ENCODE data around the gene POLR2H.
A peak's percentile ranks its signal among the peaks of the same experiment; 100 is the strongest.
"Not testable (repeated sequence)": the region's sequence is repeated elsewhere in the genome, so short reads cannot be mapped to it uniquely, and the experiment has no call there.

The POLR2H gene

DNA sequence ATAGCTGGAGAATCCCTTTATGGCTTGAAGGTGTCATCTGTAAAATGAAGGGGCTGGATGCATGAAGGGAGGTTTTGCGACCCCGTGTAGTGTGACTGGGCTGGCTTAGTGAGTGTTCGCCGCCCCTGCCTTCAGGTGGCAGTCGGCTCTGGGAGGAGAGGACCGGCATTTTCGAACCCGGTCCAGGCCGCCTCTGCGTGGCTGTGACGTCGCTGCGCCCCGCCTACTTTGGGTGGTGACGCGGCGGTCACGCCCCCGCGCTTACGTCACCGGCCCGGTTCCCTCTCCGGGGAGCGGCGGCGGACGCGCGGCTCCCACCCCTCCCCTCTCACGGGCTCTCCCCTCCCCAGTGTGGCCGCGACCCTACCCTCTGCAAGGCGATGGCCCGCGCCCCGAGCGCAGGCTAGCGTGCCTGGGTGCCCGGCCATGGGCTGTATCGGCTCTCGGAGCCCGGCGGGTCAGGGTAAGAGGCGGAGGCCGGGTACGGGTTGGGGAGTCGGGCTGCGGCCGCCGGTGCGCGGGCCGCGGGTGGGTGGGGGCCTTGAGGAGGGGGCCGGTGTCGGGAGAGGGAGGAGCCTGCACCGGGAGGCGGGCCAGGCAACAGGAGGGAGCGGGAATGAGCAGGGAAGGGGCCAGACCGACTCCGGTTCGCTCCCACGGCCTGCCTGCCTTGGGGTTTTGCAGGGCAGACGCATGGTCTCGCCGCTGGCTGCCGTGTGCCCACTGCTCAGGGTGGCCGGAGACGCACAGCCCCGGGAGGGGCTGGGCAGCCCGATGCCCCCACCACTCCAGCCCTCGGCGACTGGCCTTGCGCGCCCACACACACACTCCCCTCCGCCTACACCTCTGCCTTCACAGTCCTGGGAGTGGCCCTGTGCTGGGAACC is 25.6 kb upstream of the POLR2H start:
- DNase-seq: peak; percentile 84

DNA sequence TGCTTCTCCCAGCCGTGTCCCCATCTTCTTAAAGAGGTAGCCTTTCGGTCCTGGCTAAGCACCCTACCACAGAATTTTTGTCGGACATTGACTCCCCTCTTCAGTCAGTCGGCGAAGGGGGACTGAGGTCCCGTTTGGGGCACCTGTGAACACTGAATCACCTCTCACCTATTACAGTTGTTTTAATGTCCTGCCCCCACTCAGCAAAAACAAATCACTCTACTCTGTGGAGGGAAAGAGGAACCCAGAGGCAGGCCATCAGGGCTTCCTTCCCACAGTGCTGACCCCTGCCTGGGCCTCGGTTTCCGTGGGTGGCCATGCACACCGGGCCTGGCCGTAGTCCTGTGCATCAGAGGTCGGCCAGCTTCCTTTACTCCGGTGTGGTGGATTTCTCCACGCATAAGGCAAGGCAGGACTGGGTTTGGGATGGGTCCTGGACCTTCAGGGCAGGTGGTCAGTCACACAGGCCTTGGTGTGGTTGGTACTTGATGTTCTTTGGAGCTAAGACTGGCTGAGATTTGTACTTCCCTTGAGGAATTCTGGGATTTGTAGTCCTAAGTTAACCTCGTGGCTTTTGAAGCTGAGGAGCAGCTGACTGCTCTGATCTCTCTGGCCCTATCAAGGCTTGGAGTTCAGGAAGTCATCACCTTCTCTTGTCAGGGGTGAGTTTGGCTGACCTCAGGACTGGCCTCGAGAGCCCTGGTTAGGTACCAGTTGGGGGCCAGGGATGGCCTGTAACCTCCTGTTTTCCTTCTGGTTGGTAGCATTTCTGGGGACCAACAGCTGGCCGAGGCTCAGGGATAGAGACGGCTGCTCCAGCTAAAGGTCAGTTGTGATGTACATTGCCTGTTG is 24.7 kb upstream of the POLR2H start:
- DNase-seq: no peak

DNA sequence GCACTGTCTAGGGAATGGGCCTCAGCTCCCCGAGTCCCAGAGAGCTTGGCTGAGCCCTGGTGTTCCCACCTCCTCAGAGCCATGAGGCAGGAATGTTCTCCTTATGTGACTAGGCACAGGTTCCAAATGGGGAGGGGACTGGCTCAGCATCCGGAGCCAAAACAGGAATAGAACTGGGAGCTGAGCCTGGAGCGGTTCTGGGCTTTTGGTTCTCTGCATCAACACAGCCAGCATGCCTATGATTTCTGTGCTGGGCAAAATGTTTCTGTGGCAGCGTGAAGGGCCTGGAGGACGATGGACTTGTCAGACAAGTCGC is 24.2 kb upstream of the POLR2H start, which contains the start of gene FAM131A:
Gene FAM131A, plus strand, starts transcription at position 202 of the 316 bp plus-strand sequence. Its CDS starts 31 bp downstream, at position 233.
- no peak for DNase-seq

DNA sequence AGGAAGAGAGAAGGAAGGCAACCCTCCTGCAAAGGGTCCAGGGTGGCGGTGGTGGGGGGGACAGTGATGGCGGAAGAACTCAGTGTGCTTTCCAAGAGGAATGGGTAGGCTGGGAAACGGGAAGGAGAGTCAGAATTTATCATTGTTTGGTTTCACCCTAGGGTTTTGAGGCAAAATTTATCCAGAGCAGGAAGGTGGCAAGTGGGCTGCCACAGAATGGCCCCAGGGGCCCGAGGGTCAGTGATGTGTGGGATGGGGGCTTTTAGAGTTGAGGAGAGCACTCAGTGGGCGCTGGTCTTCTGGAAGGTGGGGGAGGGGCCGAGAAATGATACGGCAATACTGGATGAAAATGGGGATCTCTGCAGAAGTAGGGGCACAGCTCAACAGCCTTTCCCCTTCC is 23.5 kb upstream of the POLR2H start:
- no peak for DNase-seq

DNA sequence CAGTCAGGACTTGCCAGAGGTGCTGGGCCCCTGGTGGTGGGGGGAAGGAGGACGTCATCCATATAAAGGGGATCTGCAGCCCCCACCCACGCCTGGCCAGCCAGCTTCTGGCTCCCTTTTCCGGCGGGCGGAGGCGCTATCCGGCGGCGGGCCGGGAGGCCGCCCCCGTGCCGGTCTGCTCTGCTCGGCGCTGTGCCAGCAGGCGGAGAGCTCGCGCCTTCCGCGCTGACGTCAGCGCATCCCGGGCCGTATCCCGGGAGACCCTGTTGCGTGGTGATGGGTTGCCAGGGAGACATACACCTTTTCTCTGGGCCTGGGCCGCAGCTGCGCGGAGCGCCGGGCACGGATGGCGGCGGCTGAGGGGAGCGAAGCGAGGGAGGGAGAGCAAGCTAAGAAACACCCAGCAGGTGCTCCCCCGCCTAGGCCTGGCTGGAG is 23.0 kb upstream of the POLR2H start:
- no peak for DNase-seq

DNA sequence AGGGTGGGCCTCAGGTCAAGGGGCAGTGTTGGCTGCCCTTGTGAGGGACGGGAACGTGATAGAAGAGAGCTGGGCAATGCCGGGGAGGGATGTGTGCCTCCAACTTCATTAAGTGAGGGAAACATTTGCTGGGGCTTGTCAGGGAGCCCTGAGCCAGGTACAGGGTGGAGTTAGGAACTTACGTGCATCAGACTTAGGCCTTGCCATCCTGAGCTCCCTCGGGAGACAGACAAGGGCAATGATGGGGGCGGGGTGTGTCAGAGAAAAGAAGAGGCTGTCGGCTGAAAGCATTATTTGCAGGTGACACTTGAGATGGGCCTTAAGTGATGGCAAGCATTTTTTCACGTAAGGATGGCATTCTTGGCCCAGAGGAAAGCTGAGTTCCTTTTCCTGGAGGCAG is 22.5 kb upstream of the POLR2H start:
- DNase-seq: no peak

DNA sequence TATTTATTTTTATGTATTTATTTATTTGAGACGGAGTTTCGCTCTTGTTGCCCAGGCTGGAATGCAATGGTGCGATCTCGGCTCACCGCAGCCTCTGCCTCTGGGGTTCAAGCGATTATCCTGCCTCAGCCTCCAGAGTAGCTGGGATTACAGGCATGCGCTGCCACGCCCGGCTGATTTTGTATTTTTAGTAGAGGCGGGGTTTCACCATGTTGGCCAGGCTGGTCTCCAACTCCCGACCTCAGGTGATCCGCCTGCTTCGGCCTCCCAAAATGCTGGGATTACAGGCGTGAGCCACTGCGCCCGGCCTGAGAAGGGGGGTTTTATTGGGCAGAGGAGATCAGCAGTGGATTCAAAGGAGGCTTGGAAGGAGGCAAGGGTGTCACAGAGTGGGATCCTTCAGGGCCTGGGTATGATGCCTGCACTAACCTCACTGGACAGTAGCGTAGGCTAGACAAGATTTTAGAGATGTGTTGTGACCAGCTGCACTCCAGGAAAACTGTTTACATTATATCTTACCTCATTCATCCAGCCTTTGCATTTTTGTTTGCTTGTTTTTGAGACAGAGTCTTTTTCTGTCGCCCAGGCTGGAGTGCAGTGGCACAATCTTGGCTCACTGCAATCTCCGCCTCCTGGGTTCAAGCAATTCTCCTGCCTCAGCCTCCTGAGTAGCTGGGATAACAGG is 21.9 kb upstream of the POLR2H start:
- not testable (repeated sequence) for DNase-seq

DNA sequence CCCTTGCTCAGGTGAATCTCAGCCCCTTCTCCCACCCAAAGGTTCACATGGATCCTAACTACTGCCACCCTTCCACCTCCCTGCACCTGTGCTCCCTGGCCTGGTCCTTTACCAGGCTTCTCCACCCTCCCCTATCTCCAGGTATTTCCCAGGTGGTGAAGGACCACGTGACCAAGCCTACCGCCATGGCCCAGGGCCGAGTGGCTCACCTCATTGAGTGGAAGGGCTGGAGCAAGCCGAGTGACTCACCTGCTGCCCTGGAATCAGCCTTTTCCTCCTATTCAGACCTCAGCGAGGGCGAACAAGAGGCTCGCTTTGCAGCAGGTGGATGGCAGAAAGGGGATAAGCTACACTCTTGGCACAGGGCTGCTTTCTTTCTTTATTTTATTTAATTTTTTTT is 19.6 kb upstream of the POLR2H start:
- DNase-seq: no peak

DNA sequence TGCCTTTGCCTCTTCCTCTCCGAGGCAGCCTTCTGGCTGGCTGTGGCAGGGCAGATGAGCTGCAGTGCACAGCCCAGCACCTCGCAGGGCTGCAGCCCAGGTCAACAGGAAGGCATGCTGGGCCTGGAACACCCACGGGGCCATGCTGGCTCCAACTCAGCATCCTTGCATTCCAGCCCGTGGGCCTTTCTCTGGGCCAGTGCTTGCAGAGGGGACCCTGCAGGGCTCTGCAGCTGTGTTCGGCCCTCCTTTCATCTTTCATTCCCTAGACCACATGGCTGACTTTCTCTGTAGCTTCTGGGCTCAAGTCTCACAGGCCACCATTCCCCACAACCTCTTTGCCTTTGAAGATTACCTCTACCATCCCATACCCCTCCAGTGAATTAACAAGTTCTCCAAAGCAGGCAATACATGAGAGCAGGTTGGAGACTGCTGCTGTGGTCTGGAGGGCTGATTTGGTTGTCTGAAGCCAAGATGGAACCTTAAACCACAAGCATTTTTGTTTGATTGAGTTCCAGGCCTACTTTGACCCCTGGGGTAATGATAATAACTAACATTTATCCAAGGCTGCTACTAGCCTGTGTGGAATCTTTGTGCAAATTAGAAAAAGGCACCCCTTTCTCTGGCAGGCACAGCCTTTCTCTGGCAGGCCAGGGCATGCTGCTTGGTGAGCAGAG is 18.2 kb upstream of the POLR2H start:
- DNase-seq: no peak

DNA sequence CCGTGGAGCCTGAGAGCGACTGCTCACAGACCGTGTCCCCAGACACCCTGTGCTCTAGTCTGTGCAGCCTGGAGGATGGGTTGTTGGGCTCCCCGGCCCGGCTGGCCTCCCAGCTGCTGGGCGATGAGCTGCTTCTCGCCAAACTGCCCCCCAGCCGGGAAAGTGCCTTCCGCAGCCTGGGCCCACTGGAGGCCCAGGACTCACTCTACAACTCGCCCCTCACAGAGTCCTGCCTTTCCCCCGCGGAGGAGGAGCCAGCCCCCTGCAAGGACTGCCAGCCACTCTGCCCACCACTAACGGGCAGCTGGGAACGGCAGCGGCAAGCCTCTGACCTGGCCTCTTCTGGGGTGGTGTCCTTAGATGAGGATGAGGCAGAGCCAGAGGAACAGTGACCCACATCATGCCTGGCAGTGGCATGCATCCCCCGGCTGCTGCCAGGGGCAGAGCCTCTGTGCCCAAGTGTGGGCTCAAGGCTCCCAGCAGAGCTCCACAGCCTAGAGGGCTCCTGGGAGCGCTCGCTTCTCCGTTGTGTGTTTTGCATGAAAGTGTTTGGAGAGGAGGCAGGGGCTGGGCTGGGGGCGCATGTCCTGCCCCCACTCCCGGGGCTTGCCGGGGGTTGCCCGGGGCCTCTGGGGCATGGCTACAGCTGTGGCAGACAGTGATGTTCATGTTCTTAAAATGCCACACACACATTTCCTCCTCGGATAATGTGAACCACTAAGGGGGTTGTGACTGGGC is 16.8 kb upstream of the POLR2H start:
- DNase-seq: no peak

DNA sequence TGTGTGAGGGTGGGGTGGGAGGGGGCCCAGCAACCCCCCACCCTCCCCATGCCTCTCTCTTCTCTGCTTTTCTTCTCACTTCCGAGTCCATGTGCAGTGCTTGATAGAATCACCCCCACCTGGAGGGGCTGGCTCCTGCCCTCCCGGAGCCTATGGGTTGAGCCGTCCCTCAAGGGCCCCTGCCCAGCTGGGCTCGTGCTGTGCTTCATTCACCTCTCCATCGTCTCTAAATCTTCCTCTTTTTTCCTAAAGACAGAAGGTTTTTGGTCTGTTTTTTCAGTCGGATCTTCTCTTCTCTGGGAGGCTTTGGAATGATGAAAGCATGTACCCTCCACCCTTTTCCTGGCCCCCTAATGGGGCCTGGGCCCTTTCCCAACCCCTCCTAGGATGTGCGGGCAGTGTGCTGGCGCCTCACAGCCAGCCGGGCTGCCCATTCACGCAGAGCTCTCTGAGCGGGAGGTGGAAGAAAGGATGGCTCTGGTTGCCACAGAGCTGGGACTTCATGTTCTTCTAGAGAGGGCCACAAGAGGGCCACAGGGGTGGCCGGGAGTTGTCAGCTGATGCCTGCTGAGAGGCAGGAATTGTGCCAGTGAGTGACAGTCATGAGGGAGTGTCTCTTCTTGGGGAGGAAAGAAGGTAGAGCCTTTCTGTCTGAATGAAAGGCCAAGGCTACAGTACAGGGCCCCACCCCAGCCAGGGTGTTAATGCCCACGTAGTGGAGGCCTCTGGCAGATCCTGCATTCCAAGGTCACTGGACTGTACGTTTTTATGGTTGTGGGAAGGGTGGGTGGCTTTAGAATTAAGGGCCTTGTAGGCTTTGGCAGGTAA is 16.0 kb upstream of the POLR2H start:
- no peak for DNase-seq

DNA sequence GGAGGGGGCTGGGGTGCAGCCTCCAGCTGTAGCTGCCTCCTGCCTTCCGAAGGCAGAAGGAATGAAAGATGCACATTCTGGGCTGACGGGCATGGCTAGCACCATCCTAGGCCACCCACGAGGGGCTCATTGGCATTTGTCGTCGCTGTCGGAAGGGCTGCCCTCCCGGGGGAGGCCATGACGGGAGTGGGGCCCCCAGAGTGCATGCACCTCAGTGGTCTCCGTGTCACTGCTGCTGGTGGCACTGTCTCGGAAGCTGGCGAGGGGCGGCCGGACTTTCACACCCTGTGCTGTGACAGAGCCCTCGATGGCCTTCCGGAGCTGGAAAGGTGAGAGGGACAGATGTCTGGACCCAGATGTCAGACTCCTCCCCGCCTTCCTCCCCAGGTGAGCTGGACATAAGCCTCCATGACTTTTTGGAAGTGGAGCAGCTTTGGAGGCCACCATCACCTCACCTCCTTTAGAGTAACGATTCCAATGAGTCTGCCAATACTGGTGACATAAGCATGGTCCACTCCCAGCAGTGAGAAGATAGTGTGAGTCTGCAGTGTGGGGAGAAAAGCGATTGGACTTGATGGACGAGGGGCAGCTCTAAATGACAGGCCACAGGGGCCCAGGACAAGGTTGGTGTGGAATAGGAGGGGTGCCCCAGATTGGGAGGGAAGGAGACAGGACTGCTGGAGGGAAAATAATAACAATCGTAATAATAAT is 14.9 kb upstream of the POLR2H start:
- DNase-seq: no peak

DNA sequence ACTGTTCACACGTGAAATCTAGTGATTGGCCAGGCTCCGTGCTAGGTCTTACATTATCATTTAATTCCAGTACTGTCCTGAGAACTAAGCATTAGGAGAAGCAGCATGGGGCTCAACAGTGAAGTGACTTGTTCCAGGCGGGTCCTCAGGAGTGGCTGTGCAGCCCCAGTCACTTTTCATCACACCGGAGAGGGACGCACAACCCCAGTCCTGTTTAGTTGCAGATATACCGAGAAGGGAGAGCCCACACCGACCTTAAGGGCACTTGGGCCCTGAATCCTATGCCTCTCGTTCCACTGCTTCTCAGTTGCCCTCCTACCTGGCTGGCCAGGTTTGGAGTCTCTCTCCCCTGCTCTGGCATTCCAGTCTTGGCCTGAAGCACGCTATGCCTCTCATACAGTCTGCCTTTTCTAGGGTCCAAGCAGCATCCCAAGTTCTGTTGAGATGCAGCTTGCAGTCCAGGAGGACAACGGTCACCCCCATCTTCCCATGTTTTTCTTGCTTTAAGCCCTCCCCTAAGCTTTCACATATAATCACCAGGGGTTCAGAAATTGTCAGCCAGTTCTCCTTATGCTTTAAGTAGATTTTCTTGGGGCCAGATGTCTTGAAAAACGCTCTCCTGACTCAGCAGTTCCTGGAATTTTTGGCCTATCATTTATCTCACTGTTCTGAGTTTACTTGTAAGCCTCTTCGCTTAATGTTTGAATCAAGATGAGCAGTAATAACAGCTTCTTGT is 14.0 kb upstream of the POLR2H start:
- DNase-seq: no peak

DNA sequence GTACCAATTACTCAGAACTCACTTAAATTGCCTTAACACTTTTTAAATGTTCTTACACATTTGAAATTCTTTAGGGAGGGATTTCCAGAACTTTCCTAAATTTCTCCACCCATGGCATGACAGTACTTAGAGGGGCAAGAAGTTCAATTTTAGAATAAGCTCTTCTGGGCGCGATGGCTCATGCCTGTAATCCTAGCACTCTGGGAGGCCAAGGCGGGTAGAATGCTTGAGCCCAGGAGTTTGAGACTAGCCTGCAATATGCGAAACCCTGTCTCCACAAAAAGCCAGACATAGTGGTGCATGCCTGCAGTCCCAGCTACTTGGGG is 13.5 kb upstream of the POLR2H start:
- DNase-seq: no peak

DNA sequence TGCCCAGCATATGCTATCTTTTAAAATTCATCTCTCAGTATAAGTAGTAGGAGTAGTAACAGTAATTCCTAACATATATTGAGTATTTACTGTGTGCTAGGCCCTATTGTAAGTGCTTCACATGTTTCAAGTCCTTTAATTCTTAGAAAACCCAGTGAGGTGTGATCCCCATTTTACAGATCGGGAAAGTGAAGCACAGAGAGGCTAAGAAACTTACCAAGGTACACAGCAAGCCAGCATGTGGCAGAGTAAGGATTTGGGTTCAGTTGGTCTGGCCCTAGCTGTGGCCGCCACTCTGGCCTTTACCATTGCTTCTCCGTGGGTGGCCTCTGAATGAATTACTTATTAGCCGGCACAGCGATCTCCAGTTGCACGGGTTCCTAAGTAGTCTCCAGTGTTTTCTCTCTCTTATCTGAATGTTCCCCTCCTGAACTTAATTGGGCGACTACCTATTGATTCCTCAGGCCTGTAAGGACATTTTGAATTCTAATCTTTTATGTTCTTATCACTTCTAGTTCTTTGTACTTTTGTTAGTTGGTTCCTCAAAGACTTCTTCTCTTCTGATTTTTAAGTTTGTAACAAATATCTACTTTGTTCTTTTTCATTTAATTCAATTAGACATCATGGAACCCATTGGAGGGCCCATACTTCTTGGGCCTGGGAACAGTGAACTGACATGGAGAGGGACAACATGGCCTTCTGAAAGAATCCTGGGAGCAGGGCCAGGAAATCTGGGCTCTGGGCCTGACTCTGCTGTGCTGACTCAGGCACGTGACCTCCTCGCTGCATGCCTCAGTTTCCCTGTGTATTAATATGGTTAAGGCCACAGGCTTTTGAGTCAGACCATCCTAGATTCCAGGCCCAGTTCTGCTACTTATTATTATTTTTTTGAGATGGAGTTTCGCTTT is 11.7 kb upstream of the POLR2H start:
- no peak for DNase-seq

DNA sequence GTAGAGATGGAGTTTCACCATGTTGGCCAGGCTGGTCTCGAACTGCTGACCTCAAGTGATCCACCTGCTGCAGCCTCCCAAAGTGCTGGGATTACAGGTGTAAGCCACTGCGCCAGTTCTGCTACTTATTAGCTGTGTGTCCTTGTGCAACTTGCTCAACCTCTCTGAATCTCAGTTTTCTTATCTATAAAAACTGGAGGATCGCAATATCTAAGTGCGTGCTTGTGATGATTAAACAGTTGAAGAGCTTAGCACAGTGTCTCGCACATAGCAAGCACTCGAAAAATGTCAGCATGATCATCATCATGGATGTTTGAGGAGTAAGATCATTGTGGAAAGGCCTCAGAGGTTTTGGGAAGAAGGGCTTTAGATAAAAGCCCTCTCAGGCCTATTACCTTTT is 10.9 kb upstream of the POLR2H start:
- DNase-seq: no peak

DNA sequence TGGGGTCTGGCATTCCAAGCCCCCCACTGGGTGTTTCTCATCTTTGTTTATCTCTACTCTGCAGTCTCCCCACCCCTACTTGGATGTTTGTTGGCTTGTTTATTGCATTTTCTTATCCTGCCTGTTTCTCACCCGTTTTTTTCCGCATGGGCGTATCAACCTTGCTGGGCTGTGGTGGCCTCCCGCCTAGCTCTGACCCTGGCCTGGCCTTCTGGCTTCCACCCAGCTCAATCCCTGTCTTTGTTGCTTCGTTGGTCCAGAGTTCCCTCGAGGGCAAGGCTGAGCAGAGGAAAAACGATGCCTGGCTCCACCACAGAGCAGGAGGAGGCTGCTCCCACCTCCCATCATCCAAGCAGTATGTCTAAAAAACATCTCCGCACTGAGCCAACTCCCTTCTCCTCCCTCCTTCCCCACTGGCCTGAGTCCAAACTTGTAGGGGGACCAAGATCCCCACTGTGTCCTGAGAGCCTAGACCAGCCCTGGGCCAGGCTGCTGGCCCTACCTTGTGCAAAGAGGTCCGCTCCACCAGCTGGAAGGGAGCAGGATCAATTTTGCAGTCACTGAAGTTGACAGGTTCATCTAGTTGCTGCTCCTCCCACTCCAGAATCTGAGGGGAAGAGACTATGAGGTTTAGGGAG is 9.9 kb upstream of the POLR2H start:
- DNase-seq: no peak

DNA sequence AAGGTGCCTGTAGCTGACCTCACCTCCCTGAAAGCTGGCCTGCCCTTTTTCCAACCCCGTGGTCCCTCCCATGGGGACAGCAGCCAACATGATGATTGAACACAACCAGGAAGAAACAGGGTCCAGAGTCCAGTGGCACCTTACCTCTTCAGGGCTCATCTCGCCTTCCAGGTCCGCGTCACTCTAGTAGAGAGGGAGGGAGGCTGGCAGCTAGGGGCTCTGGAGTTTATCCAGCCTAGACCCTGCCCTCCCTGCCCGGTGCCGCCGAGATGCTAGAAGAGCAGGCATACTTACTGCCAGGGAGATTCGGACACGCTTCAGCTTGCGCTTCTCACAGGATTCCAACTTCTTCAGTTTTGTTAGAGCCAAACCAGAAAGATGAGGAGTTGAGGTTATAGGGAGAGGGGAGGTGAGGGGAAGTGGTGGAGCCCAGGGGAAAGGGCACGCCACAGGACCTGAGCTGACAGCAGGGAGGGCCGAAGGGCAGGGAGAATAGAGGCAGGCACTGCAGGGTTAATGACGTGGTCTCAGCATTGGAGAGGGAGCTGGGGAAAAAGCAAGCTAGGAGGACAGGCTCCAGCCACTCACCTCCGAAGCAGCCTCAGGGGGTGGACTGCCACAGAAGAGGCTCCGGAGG is 9.2 kb upstream of the POLR2H start:
- DNase-seq: no peak

Measured in effector CD4-positive, alpha-beta T cell (primary cell).